Epidermal melanocyte (primary cell): Measurements from ENCODE around the gene PLAAT2.

Experiments
- DNase-seq: peaks from one replicate; pipeline ENCODE4 v3.0.0; 2011; ENCODE audit warnings: low spot score; ENCODE audit not compliant: insufficient read length

Gene PLAAT2

DNA sequence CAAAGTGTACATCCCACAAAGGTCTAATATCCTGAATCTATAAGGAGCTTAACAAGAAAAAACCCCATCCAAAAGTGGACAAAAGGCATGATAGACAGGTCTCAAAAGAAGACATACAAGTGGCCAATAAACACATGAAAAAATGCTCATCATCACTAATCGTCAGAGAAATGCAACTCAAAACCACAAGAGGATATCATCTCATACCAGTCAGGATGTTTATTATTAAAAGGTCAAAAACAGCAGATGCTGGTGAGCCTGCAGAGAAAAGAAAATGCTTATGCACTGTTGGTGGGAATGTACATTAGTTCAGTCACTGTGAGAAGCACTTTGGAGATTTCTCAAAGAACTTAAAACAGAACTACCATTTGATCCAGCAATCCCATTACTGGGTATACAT lies 44.6 kb downstream of the PLAAT2 start:
- DNase-seq, result no peak

- DNase-seq, result no peak
Measured at GRCh38 chr11:63517156-63517555, 46.0 kb downstream of the PLAAT2 start.

GRCh38 chr11:63516109-63516508 lies 47.1 kb downstream of the PLAAT2 start:
- no peak for DNase-seq

- no peak for DNase-seq
Measured at GRCh38 chr11:63512816-63513215, 50.4 kb downstream of the PLAAT2 start.

GRCh38 chr11:63511048-63511748 lies 52.0 kb downstream of the PLAAT2 start:
- DNase-seq, result no peak

GRCh38 chr11:63510360-63511047 lies 52.7 kb downstream of the PLAAT2 start:
- no peak for DNase-seq

DNA sequence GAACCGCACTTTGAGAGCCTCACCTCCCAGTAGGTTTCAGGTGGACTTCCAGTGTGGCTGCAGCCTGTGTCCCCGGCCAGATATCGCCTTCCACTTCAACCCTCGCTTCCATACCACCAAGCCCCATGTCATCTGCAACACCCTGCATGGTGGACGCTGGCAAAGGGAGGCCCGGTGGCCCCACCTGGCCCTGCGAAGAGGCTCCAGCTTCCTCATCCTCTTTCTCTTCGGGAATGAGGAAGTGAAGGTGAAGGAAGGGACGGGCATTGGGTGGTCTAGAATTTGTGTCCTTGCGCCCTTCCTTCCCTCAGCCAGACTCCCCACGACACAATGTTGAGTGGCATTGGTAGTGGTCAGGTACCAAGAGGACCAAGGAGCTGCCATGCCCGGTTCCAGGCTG lies 54.4 kb downstream of the PLAAT2 start:
- DNase-seq, result no peak

DNA sequence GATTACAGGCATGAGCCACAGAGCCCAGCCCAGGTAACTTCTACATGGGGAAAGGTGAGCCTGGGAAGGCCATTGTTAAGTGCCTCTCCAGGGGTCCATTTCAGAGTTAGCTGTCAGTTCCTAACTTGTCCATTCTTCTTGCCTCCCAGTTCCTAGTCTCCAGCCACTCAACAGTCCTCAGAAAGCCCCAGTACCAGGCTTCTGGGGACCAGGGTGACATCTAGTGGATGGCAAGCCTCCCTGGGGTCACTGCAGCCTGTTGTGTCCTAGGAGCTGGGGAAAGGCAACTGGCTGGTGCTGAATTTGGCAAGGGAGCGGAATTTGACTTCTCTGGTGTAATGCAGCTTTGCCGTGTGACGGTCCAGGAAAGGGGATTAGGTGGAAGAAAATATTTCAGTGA lies 55.2 kb downstream of the PLAAT2 start:
- no peak for DNase-seq

GRCh38 chr11:63507511-63507910 lies 55.7 kb downstream of the PLAAT2 start:
- no peak for DNase-seq

GRCh38 chr11:63506876-63507275 lies 56.3 kb downstream of the PLAAT2 start:
- DNase-seq, result no peak

GRCh38 chr11:63505857-63506528 lies 57.2 kb downstream of the PLAAT2 start, which contains the start of gene LGALS12:
LGALS12 (plus strand) TSS chr11:63506084; CDS start chr11:63506459, 375 bp downstream.
- no peak for DNase-seq

DNA sequence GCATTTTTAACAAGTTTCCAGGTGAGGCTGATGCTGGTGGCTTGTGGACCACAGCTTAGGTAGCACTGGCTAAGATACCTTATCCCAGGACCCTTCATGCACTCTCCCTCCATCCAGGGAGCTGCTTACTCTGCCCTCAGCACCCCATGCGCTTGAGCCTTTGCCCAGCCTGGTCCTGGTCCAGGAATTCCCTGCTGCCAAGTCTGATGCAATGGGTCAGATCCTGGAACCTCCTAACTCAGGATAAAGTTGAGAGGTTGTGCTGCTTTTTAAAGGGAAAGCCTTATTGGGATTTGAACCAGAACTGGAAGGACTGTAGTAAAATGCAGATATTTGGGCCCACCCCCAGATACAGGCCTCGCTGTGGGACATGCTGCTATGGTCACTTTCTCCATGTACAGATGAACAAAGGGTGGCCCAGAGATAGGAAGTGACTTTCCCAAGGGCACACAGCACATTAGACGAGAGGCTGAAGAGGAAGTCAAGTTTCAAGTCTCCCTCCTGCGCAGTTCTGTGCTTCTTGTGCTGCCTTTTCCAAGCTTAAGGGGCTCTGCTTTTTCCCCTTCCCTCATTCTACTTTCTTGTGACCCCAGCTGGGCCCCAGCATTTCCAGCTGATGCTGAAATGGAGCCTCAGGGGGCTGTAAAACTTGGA lies 58.1 kb downstream of the PLAAT2 start:
- DNase-seq, result no peak

GRCh38 chr11:63504054-63504453 lies 59.1 kb downstream of the PLAAT2 start:
- DNase-seq, result no peak

DNA sequence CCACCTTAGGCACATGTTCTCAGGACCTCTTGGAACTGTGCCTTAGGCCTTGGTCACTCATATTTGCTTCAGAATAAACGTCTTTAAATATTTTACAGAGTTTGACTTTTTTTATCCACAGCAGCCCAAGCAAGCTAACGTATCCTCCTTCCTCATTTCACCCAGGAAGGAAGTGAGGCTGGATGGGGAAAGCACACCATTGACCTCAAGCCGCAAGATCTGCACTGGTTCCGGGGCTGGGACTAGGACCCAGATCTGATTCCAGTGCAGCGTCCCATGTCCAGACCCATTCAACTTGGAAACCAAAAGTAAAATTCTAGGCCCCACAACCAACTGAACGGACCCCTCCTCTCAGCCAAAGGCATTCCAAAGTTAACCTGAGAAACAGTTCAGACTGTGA lies 59.7 kb downstream of the PLAAT2 start:
- no peak for DNase-seq
